ENCODE results near the gene BRIX1.
A peak's percentile ranks its signal among the peaks of the same experiment; 100 is the strongest.

Gene BRIX1, protein sequence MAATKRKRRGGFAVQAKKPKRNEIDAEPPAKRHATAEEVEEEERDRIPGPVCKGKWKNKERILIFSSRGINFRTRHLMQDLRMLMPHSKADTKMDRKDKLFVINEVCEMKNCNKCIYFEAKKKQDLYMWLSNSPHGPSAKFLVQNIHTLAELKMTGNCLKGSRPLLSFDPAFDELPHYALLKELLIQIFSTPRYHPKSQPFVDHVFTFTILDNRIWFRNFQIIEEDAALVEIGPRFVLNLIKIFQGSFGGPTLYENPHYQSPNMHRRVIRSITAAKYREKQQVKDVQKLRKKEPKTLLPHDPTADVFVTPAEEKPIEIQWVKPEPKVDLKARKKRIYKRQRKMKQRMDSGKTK

DNA sequence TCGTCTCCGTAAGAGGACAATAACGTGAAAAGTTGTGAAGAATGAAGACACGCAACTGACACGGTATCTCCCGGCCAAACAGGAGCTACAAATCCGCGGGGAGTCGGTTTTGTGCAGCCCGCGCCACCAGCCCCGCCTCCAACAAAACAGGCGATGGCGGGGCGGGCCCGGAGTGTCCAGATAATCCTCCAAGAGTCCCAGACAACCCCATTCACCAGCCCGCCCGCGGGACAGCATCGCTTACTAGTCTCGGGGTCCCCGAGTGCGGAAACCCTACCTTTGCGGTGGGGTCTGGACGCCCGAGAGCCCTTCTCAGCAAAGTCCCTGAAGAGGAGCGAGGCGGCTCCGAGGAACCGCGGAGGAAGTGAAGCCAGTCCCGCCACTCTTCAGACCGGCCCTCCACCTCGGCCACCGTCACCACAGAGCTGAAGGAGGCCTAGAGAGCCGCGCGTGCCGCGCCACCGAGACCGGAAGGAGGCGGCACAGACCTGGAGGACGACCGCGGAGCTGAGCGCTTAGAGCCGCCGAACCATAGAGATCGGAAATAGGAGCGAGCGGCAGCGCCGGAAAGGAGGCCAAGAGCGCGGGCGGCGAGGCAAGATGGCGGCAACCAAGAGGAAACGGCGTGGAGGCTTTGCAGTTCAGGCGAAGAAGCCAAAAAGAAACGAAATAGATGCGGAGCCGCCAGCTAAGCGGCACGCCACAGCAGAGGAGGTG, at the start of gene BRIX1, which contains the start of gene RAD1:
Gene BRIX1, plus strand, starts transcription at position 573 of the 717 bp plus-strand sequence. Its CDS starts 28 bp downstream, at position 601.
Gene RAD1, minus strand, starts transcription at position 366 of the 717 bp plus-strand sequence. CDS start 612 bp downstream, outside the sequence.
- DNase-seq (ENCODE audit: low read depth, low spot score) = peak; percentile 65
- Histone ChIP-seq H3K4me3 (peak within 1 kb of the TSS; percentile 91), H3K27ac (peak within 1 kb of the TSS; percentile 72), H3K9ac (ENCODE audit: insufficient read length) (peak within 1 kb of the TSS; percentile 98), H3K36me3 (ENCODE audit: insufficient read depth, low read length) (peaks cover 38% of the 10 kb centered on the region), H3K9me3 (ENCODE audit: low read depth, low read length) (no peaks in the 10 kb centered on the region)
- TF ChIP-seq POLR2AphosphoS5 (IDR thresholded peaks at IDR 0.05; ENCODE audit: borderline replicate concordance, low read depth, low read length) = peak; percentile 90
- no peak for TF ChIP-seq EZH2 (IDR thresholded peaks at IDR 0.05)
- no peak for TF ChIP-seq FOXP2 (optimal IDR thresholded peaks at IDR 0.05; ENCODE audit: control extremely low read depth, extremely low read length, insufficient read depth)

DNA sequence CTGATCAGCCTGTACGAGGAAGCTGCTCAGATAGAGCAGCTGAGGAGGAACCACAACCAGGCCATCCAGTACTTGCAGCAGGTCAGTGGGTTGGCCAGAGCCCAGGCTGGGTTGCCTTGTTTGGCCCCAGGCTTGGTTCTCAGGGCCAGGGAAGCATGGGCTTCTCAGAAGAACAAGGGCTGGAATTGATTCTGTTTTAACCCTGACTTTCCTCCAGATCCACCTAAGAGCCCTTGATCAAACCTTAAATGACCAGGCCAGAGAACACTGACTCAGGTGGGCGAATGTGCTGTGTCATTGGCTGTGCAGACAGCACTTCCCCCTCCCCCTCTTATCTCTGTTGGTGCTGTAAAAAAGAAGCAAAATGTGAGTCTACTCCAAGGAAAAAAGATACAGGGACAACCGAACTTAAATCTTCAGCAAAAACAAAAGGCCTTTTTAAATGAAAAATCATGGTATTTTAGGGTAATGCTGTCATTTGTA, 48.5 kb upstream of the BRIX1 start:
- H3K4me3 ChIP-seq = no peak overlapping the region
- H3K27ac ChIP-seq = no peak overlapping the region
- H3K9ac ChIP-seq (ENCODE audit: insufficient read length) = no peak overlapping the region
- DNase-seq (ENCODE audit: low read depth, low spot score) = no peak
- TF ChIP-seq EZH2 (IDR thresholded peaks at IDR 0.05) (no peak), FOXP2 (optimal IDR thresholded peaks at IDR 0.05; ENCODE audit: control extremely low read depth, extremely low read length, insufficient read depth) (no peak), POLR2AphosphoS5 (IDR thresholded peaks at IDR 0.05; ENCODE audit: borderline replicate concordance, low read depth, low read length) (no peak)
- no peaks in the 10 kb centered on the region for H3K36me3 ChIP-seq (ENCODE audit: insufficient read depth, low read length)
- no peaks in the 10 kb centered on the region for H3K9me3 ChIP-seq (ENCODE audit: low read depth, low read length)

DNA sequence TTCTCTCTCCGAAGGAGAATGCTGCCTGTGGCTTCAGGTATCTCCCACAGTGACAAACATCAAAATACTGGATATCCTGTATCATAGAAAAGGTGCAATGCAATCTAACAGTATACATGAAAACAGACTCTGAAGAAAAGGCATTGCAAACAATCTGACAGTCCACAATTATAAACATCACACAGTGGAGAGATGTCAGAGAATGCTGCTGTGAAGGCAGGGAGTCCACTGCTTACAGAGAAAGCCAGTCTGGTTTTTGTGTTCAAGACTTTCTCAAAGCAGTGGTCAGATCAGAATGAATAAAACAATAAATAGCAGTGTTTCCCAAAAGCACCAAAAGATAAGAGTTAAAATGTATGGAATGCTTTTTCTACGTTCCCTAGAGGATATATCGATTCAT, 47.9 kb upstream of the BRIX1 start:
- H3K9ac ChIP-seq (ENCODE audit: insufficient read length) = no peak overlapping the region
- no peaks in the 10 kb centered on the region for H3K9me3 ChIP-seq (ENCODE audit: low read depth, low read length)
- TF ChIP-seq POLR2AphosphoS5 (IDR thresholded peaks at IDR 0.05; ENCODE audit: borderline replicate concordance, low read depth, low read length) = no peak
- TF ChIP-seq FOXP2 (optimal IDR thresholded peaks at IDR 0.05; ENCODE audit: control extremely low read depth, extremely low read length, insufficient read depth) = no peak
- TF ChIP-seq EZH2 (IDR thresholded peaks at IDR 0.05) = no peak
- no peak for DNase-seq (ENCODE audit: low read depth, low spot score)
- H3K27ac ChIP-seq = no peak overlapping the region
- no peak overlapping the region for H3K4me3 ChIP-seq
- H3K36me3 ChIP-seq (ENCODE audit: insufficient read depth, low read length) = no peaks in the 10 kb centered on the region

DNA sequence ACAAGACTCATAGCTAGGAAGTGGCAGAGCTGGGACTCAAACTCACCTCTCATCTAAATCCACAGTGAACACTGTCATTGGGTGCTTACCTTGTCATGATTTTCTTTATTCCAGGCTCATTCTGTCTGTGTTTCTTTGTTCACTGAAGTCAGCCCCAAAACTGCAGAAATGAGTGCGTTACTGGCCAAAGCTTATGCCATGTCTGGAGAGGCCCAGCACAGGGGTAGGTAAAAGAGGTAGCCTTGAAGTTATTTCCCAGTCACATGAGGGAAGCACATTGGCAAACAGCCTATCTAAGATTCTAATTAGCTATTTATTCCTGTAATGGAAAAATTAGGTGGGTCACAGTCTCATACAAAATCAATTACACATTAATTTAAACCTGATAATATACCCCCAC, 46.7 kb upstream of the BRIX1 start:
- H3K9me3 ChIP-seq (ENCODE audit: low read depth, low read length) = no peaks in the 10 kb centered on the region
- no peak overlapping the region for H3K27ac ChIP-seq

DNA sequence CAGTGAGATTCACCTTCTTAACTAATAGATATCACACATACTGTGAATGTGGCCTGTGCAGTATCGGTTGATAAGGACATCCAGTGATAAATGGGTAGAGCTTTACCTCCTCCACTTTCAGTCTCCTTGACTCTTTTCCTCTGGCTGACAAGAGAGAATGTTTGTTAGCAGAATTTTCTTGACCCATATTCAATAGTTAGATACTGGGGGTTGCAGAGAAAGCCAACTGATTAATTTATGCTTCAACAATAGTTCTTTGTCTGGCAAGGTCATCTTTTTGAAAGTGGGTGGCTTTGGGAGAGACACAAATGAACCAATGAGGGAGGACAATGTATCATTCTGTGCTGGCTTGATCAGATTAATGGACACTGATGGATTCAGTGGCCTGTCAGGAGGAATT, 46.3 kb upstream of the BRIX1 start:
- no peak overlapping the region for H3K4me3 ChIP-seq
- no peak overlapping the region for H3K27ac ChIP-seq
- DNase-seq (ENCODE audit: low read depth, low spot score) = no peak
- no peak for TF ChIP-seq FOXP2 (optimal IDR thresholded peaks at IDR 0.05; ENCODE audit: control extremely low read depth, extremely low read length, insufficient read depth)
- no peak for TF ChIP-seq POLR2AphosphoS5 (IDR thresholded peaks at IDR 0.05; ENCODE audit: borderline replicate concordance, low read depth, low read length)
- TF ChIP-seq EZH2 (IDR thresholded peaks at IDR 0.05) = no peak
- no peaks in the 10 kb centered on the region for H3K9me3 ChIP-seq (ENCODE audit: low read depth, low read length)
- H3K9ac ChIP-seq (ENCODE audit: insufficient read length) = no peak overlapping the region
- no peaks in the 10 kb centered on the region for H3K36me3 ChIP-seq (ENCODE audit: insufficient read depth, low read length)

More for the DNA sequence above, 46.7 kb upstream of the BRIX1 start:
- no peak for DNase-seq (ENCODE audit: low read depth, low spot score)
- Histone ChIP-seq H3K36me3 (ENCODE audit: insufficient read depth, low read length) (no peaks in the 10 kb centered on the region), H3K9ac (ENCODE audit: insufficient read length) (no peak overlapping the region), H3K4me3 (no peak overlapping the region)
- TF ChIP-seq EZH2 (IDR thresholded peaks at IDR 0.05) (no peak), POLR2AphosphoS5 (IDR thresholded peaks at IDR 0.05; ENCODE audit: borderline replicate concordance, low read depth, low read length) (no peak), FOXP2 (optimal IDR thresholded peaks at IDR 0.05; ENCODE audit: control extremely low read depth, extremely low read length, insufficient read depth) (no peak)

DNA sequence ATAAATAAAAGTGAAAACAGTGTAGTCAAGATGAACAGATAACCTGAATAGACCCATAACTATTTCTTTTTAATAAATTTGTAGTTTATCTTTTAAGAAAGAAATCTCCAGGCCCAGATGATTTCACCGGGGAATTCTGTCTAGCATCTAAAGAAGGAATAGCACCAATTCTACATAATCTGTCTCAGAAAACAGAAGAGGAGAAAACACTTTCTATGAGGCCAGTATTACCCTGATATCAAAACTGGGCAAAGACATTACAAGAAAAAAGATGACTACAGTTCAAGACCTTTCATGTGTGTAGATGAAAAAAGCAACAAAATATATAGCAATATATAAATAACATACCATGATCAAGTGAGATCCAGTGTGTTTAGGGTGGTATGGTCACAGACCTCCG, 45.1 kb upstream of the BRIX1 start:
- no peak for DNase-seq (ENCODE audit: low read depth, low spot score)
- no peaks in the 10 kb centered on the region for H3K36me3 ChIP-seq (ENCODE audit: insufficient read depth, low read length)
- no peak overlapping the region for H3K9ac ChIP-seq (ENCODE audit: insufficient read length)
- no peaks in the 10 kb centered on the region for H3K9me3 ChIP-seq (ENCODE audit: low read depth, low read length)
- no peak for TF ChIP-seq EZH2 (IDR thresholded peaks at IDR 0.05)
- TF ChIP-seq FOXP2 (optimal IDR thresholded peaks at IDR 0.05; ENCODE audit: control extremely low read depth, extremely low read length, insufficient read depth) = no peak
- TF ChIP-seq POLR2AphosphoS5 (IDR thresholded peaks at IDR 0.05; ENCODE audit: borderline replicate concordance, low read depth, low read length) = no peak
- H3K27ac ChIP-seq = no peak overlapping the region
- no peak overlapping the region for H3K4me3 ChIP-seq

DNA sequence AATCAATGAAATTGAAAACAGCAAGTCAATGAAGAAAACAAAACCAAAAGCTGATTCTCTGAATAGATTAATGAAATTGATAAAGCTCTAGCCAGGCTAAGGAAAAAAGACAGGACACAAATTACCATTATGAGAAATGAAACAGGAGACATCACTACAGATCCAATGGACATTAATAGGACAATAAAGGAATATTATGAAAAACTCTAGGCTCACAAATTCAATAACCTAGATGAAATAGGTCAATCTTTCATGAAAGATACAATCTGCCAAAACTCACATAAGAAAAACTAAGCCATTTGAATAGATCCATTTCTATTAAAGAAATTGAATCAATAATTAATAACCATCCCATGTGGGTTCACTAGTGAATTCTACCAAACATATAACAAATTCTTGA, 39.2 kb upstream of the BRIX1 start:
- H3K27ac ChIP-seq = no peak overlapping the region
- TF ChIP-seq EZH2 (IDR thresholded peaks at IDR 0.05) (no peak), POLR2AphosphoS5 (IDR thresholded peaks at IDR 0.05; ENCODE audit: borderline replicate concordance, low read depth, low read length) (no peak), FOXP2 (optimal IDR thresholded peaks at IDR 0.05; ENCODE audit: control extremely low read depth, extremely low read length, insufficient read depth) (no peak)
- peaks cover 4% of the 10 kb centered on the region; the same call in 1 of the 2 replicates for H3K9me3 ChIP-seq (ENCODE audit: low read depth, low read length)
- H3K4me3 ChIP-seq = no peak overlapping the region
- H3K9ac ChIP-seq (ENCODE audit: insufficient read length) = no peak overlapping the region
- DNase-seq (ENCODE audit: low read depth, low spot score) = no peak
- H3K36me3 ChIP-seq (ENCODE audit: insufficient read depth, low read length) = no peaks in the 10 kb centered on the region

DNA sequence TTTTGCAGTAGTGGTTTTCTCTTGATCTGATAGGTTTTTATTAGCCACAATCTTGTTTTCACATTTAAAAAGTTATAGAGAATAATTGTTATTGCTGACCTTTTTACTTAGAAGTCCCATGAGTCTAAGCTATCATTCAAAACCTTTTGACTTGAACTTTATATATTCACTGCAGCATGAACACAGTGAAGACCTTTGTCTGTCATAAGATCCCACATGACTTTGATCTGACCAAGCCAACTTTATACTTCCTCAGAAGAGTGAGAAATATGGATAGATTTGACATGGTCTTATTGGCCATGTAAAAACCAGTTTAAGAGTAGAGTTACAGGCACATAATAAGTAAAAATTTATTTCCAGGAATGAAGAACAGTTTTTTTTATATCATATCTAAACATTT, 34.3 kb upstream of the BRIX1 start:
- H3K9ac ChIP-seq (ENCODE audit: insufficient read length) = no peak overlapping the region
- no peaks in the 10 kb centered on the region for H3K36me3 ChIP-seq (ENCODE audit: insufficient read depth, low read length)
- H3K4me3 ChIP-seq = no peak overlapping the region
- no peak for TF ChIP-seq FOXP2 (optimal IDR thresholded peaks at IDR 0.05; ENCODE audit: control extremely low read depth, extremely low read length, insufficient read depth)
- no peak for TF ChIP-seq POLR2AphosphoS5 (IDR thresholded peaks at IDR 0.05; ENCODE audit: borderline replicate concordance, low read depth, low read length)
- TF ChIP-seq EZH2 (IDR thresholded peaks at IDR 0.05) = no peak
- H3K9me3 ChIP-seq (ENCODE audit: low read depth, low read length) = no peaks in the 10 kb centered on the region
- no peak overlapping the region for H3K27ac ChIP-seq
- no peak for DNase-seq (ENCODE audit: low read depth, low spot score)
